ENCODE data around the gene SLC23A3.

GRCh38 chr2:219129589-219129988 lies 40.2 kb downstream of the SLC23A3 start:
- TF ChIP-seq CTCF (conservative IDR thresholded peaks at IDR 0.05; ENCODE audit: low read length) (no peak), EZH2phosphoT487 (IDR thresholded peaks at IDR 0.05; ENCODE audit: borderline replicate concordance, low read depth, low read length) (no peak)

Measured in OCI-LY7 (cell line).